ENCODE data around the gene LRRN4CL.

- TF ChIP-seq POLR2A (IDR thresholded peaks at IDR 0.05; ENCODE audit: low read depth, low read length), result no peak
- TF ChIP-seq POLR2AphosphoS5 (IDR thresholded peaks at IDR 0.05; ENCODE audit: low read depth, low read length), result no peak
Observed at GRCh38 chr11:62737196-62737595, 47.9 kb upstream of the LRRN4CL start.

Data from GM12892 (cell line).